Lung microvascular endothelial cell (primary cell): Measurements from ENCODE around the gene UQCRQ. TPM values are rescaled to one million over a fixed set of nuclear protein-coding genes. Genes with fewer than 3 reads are reported as not detected.
"Not testable (repeated sequence)": the region's sequence is repeated elsewhere in the genome, so short reads cannot be mapped to it uniquely, and the experiment has no call there.

ENCODE experiments used
- DNase-seq, 2 donors: peaks; one replicate each; pipeline versions ENCODE4 v3.0.0 to v3.0.0-alpha.2; 2010; ENCODE audit warnings: low read depth in 2 of 2
- total RNA-seq: library from RNA; depleted of rRNA; stranded (reverse); fragments of >200 nt; gene quantifications from 2 replicates; pipeline ENCODE4 v1.2.1, GENCODE V29; 2014

Gene UQCRQ
- total RNA-seq, 1 donor from 2014 or later, result 91.5 TPM

DNA sequence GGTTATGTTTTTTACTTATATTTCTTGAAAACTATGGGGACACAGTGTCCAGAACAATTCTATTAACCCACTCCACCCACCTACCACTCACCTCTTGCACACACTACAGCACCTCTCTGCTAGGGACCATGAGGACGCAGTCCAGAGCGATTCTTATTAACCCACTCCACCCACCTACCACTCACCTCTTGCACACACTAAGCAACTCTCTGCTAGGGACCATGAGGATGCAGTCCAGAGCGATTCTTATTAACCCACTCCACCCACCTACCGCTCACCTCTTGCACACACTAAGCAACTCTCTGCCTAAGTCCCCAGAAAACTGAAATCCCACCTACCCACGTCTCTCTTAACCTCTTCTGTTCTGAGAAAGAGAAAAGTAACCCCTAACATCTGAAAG, 33.8 kb upstream of the UQCRQ start:
- no peak for DNase-seq

- no peak for DNase-seq
Observed at GRCh38 chr5:132834057-132834456, 32.4 kb upstream of the UQCRQ start.

GRCh38 chr5:132836852-132837251, 29.6 kb upstream of the UQCRQ start:
- no peak for DNase-seq

DNA sequence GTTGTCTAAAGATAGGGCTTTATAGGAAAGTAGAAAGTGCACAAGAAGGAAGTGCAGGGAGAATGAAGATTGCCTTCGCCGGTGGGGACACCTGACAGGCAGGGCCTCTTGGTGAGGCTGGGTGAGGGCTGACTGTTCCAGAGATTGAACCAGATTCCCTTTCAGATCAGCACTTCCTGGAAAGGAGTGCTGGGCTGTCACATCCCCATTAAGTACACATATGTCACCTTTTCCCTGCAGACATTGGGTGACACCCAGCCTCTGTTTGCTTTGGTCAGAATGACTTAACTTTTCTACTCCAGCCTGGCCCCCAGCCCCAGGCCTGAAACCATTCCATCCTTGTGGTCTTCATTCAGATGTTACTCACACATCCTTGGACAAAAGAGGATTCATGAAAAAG, 28.6 kb upstream of the UQCRQ start:
- no peak for DNase-seq

DNA sequence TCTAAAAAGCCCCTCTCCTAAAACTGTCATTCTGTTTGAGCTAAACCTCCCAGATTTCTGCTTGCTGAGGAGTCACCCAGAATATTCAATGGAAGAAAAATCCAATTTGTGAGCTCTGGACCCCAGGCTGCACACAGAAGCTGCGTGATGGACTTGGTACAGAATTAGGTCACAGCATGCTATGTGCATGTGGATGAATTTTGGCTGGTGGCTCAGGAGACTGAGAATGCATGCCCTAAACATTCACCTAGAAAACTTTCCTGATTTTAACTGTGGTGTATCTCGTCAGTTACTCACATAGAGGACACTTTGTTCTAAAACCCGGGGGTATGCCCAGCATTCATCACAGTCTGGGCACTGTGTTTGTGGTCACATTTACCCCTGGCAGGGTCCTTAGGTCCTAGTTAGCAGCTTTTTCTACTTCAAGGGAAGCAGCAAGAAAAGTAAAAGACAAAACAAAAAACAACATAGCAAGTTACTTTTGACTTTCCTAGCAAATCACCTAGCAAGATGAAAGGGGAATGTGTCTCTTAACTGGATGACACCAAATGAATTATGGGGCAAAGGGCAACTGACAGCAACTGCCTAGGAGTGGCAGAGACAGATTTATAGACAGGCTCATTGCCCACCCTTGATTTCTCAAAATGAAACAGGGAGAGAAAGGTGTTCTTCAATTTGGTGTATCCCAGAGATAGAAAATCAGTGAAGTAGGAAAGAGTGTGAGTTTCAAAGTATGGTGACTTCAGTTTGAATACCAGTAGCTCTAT, 27.7 kb upstream of the UQCRQ start:
- DNase-seq, result no peak

- peak; percentile 37 to 84 for DNase-seq
Observed at GRCh38 chr5:132839426-132840301, 26.8 kb upstream of the UQCRQ start.

DNA sequence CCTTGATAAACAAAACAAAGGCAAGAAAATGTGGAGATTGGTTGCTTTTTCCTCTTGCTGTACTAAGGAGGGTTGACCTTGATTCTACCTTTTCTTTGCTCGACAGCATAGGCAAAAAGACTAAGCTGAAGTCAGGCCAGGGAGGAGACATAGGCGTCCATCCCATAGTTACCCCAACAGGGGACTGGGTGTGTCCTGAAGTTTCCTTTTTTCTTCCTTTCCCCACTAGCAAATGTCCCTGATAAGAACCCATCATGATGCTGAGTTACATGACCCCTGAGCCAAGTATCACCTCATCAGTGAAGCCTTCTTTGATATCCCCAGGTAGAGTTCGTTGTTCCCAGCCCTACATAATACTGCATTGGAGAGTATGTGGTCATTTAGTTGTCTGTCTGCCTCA, 26.1 kb upstream of the UQCRQ start:
- no peak for DNase-seq

- DNase-seq, result no peak
Observed at GRCh38 chr5:132840896-132841295, 25.5 kb upstream of the UQCRQ start.

DNA sequence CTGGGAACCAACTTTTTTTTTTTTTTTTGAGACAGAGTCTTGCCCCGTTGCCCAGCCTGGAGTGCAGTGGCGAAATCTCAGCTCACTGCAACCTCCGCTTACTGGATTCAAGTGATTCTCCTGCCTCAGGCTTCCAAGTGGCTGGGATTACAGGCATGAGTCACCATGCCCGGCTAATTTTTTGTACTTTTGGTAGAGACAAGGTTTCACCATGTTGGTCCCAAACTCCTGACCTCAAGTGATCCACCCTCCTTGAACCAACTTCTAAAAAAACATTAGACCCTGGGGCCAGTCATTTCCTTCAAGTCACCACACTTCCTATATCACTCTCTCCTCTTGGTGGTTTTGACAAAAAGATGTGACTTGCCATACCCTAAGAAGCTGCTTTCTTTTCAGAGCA, 25.1 kb upstream of the UQCRQ start:
- peak in 1 of 2 donors; percentile 8 for DNase-seq

DNA sequence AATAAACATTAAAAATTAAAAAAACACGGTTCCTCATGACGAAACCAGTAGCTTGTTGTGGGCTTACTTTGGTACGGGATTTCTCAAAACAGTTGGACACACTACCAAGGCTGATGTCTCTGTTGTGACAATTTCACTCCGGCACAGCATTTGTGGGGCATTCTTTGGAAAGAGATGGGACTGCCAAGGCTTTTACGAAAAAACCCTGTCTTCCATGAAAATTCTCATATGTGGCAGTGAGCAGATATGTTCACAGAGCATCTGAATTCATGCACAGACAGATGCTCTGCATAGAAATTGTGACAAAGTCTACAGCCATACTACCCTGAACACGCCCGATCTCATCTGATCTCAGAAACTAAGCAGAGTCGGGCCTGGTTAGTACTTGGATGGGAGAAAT, 18.2 kb upstream of the UQCRQ start:
- no peak for DNase-seq

DNA sequence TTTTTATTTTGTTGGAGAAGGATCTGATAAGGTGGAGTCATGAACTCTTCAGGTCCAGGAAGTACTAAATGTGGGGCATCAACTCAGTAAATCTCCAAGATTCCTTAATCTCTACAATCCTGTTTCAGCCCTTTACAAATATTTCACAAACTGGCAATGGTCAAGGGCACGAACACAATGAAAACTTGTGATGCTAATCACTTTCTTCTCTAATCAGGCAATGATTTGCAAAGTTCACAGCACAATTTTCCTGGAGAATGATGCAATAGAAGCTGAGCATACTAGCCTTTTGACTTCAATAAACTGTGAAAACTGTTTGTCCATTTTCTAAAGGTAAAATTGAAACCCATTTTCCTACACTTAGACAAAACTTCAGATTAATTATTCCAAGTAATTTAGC, 17.1 kb upstream of the UQCRQ start:
- DNase-seq, result no peak

GRCh38 chr5:132850066-132850465, 16.4 kb upstream of the UQCRQ start:
- no peak for DNase-seq

GRCh38 chr5:132853323-132853722, 13.1 kb upstream of the UQCRQ start:
- DNase-seq, result no peak

- DNase-seq, result no peak
Observed at GRCh38 chr5:132853790-132854189, 12.7 kb upstream of the UQCRQ start.

DNA sequence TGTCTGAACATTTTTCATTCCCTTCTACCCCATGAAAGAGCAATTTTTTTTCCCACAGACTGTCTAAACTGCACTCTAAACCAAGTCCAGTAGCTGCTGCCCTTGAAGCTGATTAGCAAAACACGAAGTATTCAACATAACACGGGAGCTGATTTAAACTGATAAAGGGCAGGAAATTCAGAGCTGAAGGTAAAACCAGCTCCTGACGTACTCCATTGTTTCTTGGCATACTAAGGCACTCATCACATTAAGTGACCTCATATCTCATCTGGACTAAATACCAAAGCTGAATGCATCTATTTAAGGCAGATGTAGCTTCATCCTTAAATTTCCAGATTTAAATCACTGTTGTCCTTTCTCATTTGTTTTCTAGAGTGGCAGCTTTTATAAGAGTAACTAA, 12.1 kb upstream of the UQCRQ start:
- DNase-seq, result peak in 1 of 2 donors; percentile 66

DNA sequence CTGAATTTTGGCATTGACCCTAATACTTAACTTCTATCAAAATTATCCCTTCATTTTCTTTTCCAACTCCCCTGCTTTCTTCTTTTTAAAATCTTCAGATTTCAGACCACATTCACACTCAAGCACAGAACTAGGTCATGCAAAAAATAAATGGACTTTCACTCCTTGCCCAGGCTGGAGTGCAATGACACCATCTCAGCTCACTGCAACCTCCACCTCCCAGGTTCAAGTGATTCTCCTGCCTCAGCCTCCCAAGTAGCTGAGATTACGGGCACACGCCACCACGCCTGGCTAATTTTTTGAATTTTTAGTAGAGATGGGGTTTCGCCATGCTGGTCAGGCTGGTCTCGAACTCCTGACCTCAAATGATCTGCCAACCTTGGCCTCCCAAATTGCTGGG, 11.4 kb upstream of the UQCRQ start:
- not testable (repeated sequence) for DNase-seq

- no peak for DNase-seq
Observed at GRCh38 chr5:132856011-132856410, 10.4 kb upstream of the UQCRQ start.

- no peak for DNase-seq
Observed at GRCh38 chr5:132859889-132860437, 6.5 kb upstream of the UQCRQ start.

DNA sequence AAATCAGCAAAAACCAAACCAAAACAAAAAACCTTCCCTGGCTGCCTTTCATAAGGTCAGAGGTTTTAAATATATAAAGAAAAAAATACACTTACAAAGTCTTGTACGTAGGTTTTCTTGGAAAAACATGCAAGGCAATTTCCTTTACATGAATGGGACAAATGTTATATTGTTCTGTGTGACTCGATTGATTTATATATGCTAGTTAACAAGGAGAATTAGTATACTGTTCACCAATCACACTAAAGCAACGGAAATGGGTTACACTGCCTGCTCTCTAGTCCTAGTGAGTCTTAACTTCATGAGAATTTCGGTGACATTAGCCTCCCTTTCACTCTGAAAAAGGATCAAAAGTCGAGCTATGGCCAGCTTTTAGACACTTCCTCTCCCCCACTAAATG, 5.7 kb upstream of the UQCRQ start:
- DNase-seq, result no peak

- DNase-seq, result no peak
Observed at GRCh38 chr5:132865668-132866341, 637 bp upstream of the UQCRQ start.

DNA sequence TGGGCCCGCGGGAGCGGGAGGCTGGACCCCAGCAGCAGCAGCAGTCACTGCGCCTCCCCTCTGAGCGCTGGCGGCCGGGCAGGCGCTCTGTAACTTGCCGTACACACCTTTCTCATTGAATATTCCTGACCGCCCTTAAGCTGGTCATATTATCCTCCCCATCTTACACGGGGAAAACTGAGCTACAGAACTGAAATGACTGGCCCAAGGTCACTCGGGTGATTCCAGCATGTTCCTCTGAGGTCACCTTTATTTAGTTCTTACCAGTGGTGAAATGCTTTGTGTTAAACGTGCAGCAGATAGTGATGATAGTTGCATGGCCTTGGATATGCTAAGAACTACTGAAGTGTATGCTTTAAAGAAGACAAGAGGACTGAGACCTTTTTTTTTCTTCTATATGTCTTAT, 607 bp downstream of the UQCRQ start:
- DNase-seq, result no peak

- DNase-seq, result no peak
Observed at GRCh38 chr5:132868754-132869153, 2.3 kb downstream of the UQCRQ start.
